ENCODE results near the gene TARP.

The TARP gene

GRCh38 chr7:38300175-38300574 is 26.7 kb upstream of the TARP start:
- Histone ChIP-seq H3K36me3 (ENCODE audit: insufficient read depth, low read length) (no peaks in the 10 kb centered on the region), H3K4me3 (ENCODE audit: low read depth, low read length) (no peak overlapping the region), H2AFZ (ENCODE audit: low read length, unreplicated experiment) (no peak overlapping the region), H3K79me2 (ENCODE audit: control insufficient read depth, insufficient read depth, low read length, unreplicated experiment) (no peaks in the 10 kb centered on the region), H3K27me3 (ENCODE audit: insufficient read depth, low read length) (peaks cover 68% of the 10 kb centered on the region), H3K4me1 (ENCODE audit: control insufficient read depth, insufficient read depth, low read length, unreplicated experiment) (no peaks in the 10 kb centered on the region), H3K27ac (ENCODE audit: low read depth, low read length) (no peak overlapping the region)

- Histone ChIP-seq H3K79me2 (ENCODE audit: control insufficient read depth, insufficient read depth, low read length, unreplicated experiment) (no peaks in the 10 kb centered on the region), H3K4me3 (ENCODE audit: low read depth, low read length) (no peak overlapping the region), H3K27ac (ENCODE audit: low read depth, low read length) (no peak overlapping the region), H3K4me1 (ENCODE audit: control insufficient read depth, insufficient read depth, low read length, unreplicated experiment) (no peaks in the 10 kb centered on the region), H3K36me3 (ENCODE audit: insufficient read depth, low read length) (no peaks in the 10 kb centered on the region), H2AFZ (ENCODE audit: low read length, unreplicated experiment) (no peak overlapping the region), H3K27me3 (ENCODE audit: insufficient read depth, low read length) (peaks cover 67% of the 10 kb centered on the region)
Observed at GRCh38 chr7:38299275-38299931, 26.0 kb upstream of the TARP start.

GRCh38 chr7:38296059-38296857 is 22.8 kb upstream of the TARP start:
- Histone ChIP-seq H3K79me2 (ENCODE audit: control insufficient read depth, insufficient read depth, low read length, unreplicated experiment) (no peaks in the 10 kb centered on the region), H2AFZ (ENCODE audit: low read length, unreplicated experiment) (no peak overlapping the region), H3K27me3 (ENCODE audit: insufficient read depth, low read length) (peaks cover 54% of the 10 kb centered on the region), H3K36me3 (ENCODE audit: insufficient read depth, low read length) (no peaks in the 10 kb centered on the region), H3K27ac (ENCODE audit: low read depth, low read length) (no peak overlapping the region), H3K4me1 (ENCODE audit: control insufficient read depth, insufficient read depth, low read length, unreplicated experiment) (no peaks in the 10 kb centered on the region), H3K4me3 (ENCODE audit: low read depth, low read length) (no peak overlapping the region)

GRCh38 chr7:38294926-38295325 is 21.5 kb upstream of the TARP start:
- H2AFZ ChIP-seq (ENCODE audit: low read length, unreplicated experiment) = no peak overlapping the region
- H3K4me1 ChIP-seq (ENCODE audit: control insufficient read depth, insufficient read depth, low read length, unreplicated experiment) = no peaks in the 10 kb centered on the region
- H3K27ac ChIP-seq (ENCODE audit: low read depth, low read length) = no peak overlapping the region

GRCh38 chr7:38292442-38292841 is 19.0 kb upstream of the TARP start:
- Histone ChIP-seq H3K27ac (ENCODE audit: low read depth, low read length) (no peak overlapping the region), H3K4me1 (ENCODE audit: control insufficient read depth, insufficient read depth, low read length, unreplicated experiment) (no peaks in the 10 kb centered on the region), H3K27me3 (ENCODE audit: insufficient read depth, low read length) (peaks cover 45% of the 10 kb centered on the region), H3K36me3 (ENCODE audit: insufficient read depth, low read length) (no peaks in the 10 kb centered on the region), H3K4me3 (ENCODE audit: low read depth, low read length) (no peak overlapping the region), H3K79me2 (ENCODE audit: control insufficient read depth, insufficient read depth, low read length, unreplicated experiment) (no peaks in the 10 kb centered on the region), H2AFZ (ENCODE audit: low read length, unreplicated experiment) (no peak overlapping the region)

More at GRCh38 chr7:38294926-38295325, 21.5 kb upstream of the TARP start:
- no peak overlapping the region for H3K4me3 ChIP-seq (ENCODE audit: low read depth, low read length)
- H3K79me2 ChIP-seq (ENCODE audit: control insufficient read depth, insufficient read depth, low read length, unreplicated experiment) = no peaks in the 10 kb centered on the region
- peaks cover 42% of the 10 kb centered on the region for H3K27me3 ChIP-seq (ENCODE audit: insufficient read depth, low read length)
- H3K36me3 ChIP-seq (ENCODE audit: insufficient read depth, low read length) = no peaks in the 10 kb centered on the region

GRCh38 chr7:38291650-38292049 is 18.2 kb upstream of the TARP start:
- Histone ChIP-seq H3K4me1 (ENCODE audit: control insufficient read depth, insufficient read depth, low read length, unreplicated experiment) (no peaks in the 10 kb centered on the region), H3K27ac (ENCODE audit: low read depth, low read length) (no peak overlapping the region), H3K79me2 (ENCODE audit: control insufficient read depth, insufficient read depth, low read length, unreplicated experiment) (no peaks in the 10 kb centered on the region), H3K27me3 (ENCODE audit: insufficient read depth, low read length) (peaks cover 40% of the 10 kb centered on the region), H3K36me3 (ENCODE audit: insufficient read depth, low read length) (no peaks in the 10 kb centered on the region), H3K4me3 (ENCODE audit: low read depth, low read length) (no peak overlapping the region), H2AFZ (ENCODE audit: low read length, unreplicated experiment) (no peak overlapping the region)

GRCh38 chr7:38291117-38291647 is 17.7 kb upstream of the TARP start:
- Histone ChIP-seq H3K79me2 (ENCODE audit: control insufficient read depth, insufficient read depth, low read length, unreplicated experiment) (no peaks in the 10 kb centered on the region), H3K27me3 (ENCODE audit: insufficient read depth, low read length) (peaks cover 39% of the 10 kb centered on the region), H3K36me3 (ENCODE audit: insufficient read depth, low read length) (no peaks in the 10 kb centered on the region), H3K27ac (ENCODE audit: low read depth, low read length) (no peak overlapping the region), H3K4me1 (ENCODE audit: control insufficient read depth, insufficient read depth, low read length, unreplicated experiment) (no peaks in the 10 kb centered on the region), H3K4me3 (ENCODE audit: low read depth, low read length) (no peak overlapping the region), H2AFZ (ENCODE audit: low read length, unreplicated experiment) (no peak overlapping the region)

GRCh38 chr7:38284553-38284952 is 11.1 kb upstream of the TARP start:
- Histone ChIP-seq H3K36me3 (ENCODE audit: insufficient read depth, low read length) (no peaks in the 10 kb centered on the region), H3K27ac (ENCODE audit: low read depth, low read length) (no peak overlapping the region), H2AFZ (ENCODE audit: low read length, unreplicated experiment) (no peak overlapping the region), H3K4me1 (ENCODE audit: control insufficient read depth, insufficient read depth, low read length, unreplicated experiment) (no peaks in the 10 kb centered on the region), H3K79me2 (ENCODE audit: control insufficient read depth, insufficient read depth, low read length, unreplicated experiment) (no peaks in the 10 kb centered on the region), H3K27me3 (ENCODE audit: insufficient read depth, low read length) (peaks cover 35% of the 10 kb centered on the region), H3K4me3 (ENCODE audit: low read depth, low read length) (no peak overlapping the region)

GRCh38 chr7:38283809-38284208 is 10.4 kb upstream of the TARP start:
- no peaks in the 10 kb centered on the region for H3K36me3 ChIP-seq (ENCODE audit: insufficient read depth, low read length)

GRCh38 chr7:38283107-38283506 is 9.7 kb upstream of the TARP start:
- no peak overlapping the region for H3K27ac ChIP-seq (ENCODE audit: low read depth, low read length)
- no peaks in the 10 kb centered on the region for H3K36me3 ChIP-seq (ENCODE audit: insufficient read depth, low read length)
- no peaks in the 10 kb centered on the region for H3K79me2 ChIP-seq (ENCODE audit: control insufficient read depth, insufficient read depth, low read length, unreplicated experiment)
- H3K4me3 ChIP-seq (ENCODE audit: low read depth, low read length) = no peak overlapping the region
- no peaks in the 10 kb centered on the region for H3K4me1 ChIP-seq (ENCODE audit: control insufficient read depth, insufficient read depth, low read length, unreplicated experiment)
- no peak overlapping the region for H2AFZ ChIP-seq (ENCODE audit: low read length, unreplicated experiment)
- H3K27me3 ChIP-seq (ENCODE audit: insufficient read depth, low read length) = peaks cover 25% of the 10 kb centered on the region

More at GRCh38 chr7:38283809-38284208, 10.4 kb upstream of the TARP start:
- Histone ChIP-seq H3K4me3 (ENCODE audit: low read depth, low read length) (no peak overlapping the region), H3K27me3 (ENCODE audit: insufficient read depth, low read length) (peaks cover 30% of the 10 kb centered on the region), H3K4me1 (ENCODE audit: control insufficient read depth, insufficient read depth, low read length, unreplicated experiment) (no peaks in the 10 kb centered on the region), H3K79me2 (ENCODE audit: control insufficient read depth, insufficient read depth, low read length, unreplicated experiment) (no peaks in the 10 kb centered on the region), H3K27ac (ENCODE audit: low read depth, low read length) (no peak overlapping the region), H2AFZ (ENCODE audit: low read length, unreplicated experiment) (no peak overlapping the region)

GRCh38 chr7:38282081-38282480 is 8.6 kb upstream of the TARP start:
- no peaks in the 10 kb centered on the region for H3K4me1 ChIP-seq (ENCODE audit: control insufficient read depth, insufficient read depth, low read length, unreplicated experiment)
- no peak overlapping the region for H3K4me3 ChIP-seq (ENCODE audit: low read depth, low read length)
- no peaks in the 10 kb centered on the region for H3K79me2 ChIP-seq (ENCODE audit: control insufficient read depth, insufficient read depth, low read length, unreplicated experiment)
- H3K27me3 ChIP-seq (ENCODE audit: insufficient read depth, low read length) = peaks cover 24% of the 10 kb centered on the region
- no peak overlapping the region for H2AFZ ChIP-seq (ENCODE audit: low read length, unreplicated experiment)
- H3K36me3 ChIP-seq (ENCODE audit: insufficient read depth, low read length) = no peaks in the 10 kb centered on the region
- H3K27ac ChIP-seq (ENCODE audit: low read depth, low read length) = no peak overlapping the region
